Measurements from ENCODE around the gene ERBB4. TPM values are rescaled to one million over a fixed set of nuclear protein-coding genes. Genes with fewer than 3 reads are reported as not detected.

The ERBB4 gene
- total RNA-seq, 1 donor from 2014 or later, result 10.2 TPM

- TF ChIP-seq CTCF (conservative IDR thresholded peaks at IDR 0.05), result no peak
- no peak for DNase-seq (ENCODE audit: low read depth, low spot score)
- no peak overlapping the region for H3K4me3 Mint-ChIP-seq
- H3K36me3 Mint-ChIP-seq (ENCODE audit: low read depth), result no peaks in the 10 kb centered on the region
- H3K4me1 Mint-ChIP-seq, result peaks cover 5% of the 10 kb centered on the region
- H3K9me3 Mint-ChIP-seq, result no peaks in the 10 kb centered on the region
- no peak overlapping the region for H3K27ac Mint-ChIP-seq (ENCODE audit: unreplicated experiment)
- H3K27me3 Mint-ChIP-seq (ENCODE audit: low read depth), result no peaks in the 10 kb centered on the region
Measured at GRCh38 chr2:212327171-212327809, 211.3 kb downstream of the ERBB4 start.

GRCh38 chr2:212318636-212319035 lies 220.0 kb downstream of the ERBB4 start:
- no peak for TF ChIP-seq CTCF (conservative IDR thresholded peaks at IDR 0.05)
- DNase-seq (ENCODE audit: low read depth, low spot score), result no peak
- no peaks in the 10 kb centered on the region for H3K36me3 Mint-ChIP-seq (ENCODE audit: low read depth)
- H3K4me3 Mint-ChIP-seq, result no peak overlapping the region
- no peaks in the 10 kb centered on the region for H3K27me3 Mint-ChIP-seq (ENCODE audit: low read depth)
- H3K4me1 Mint-ChIP-seq, result no peaks in the 10 kb centered on the region
- H3K9me3 Mint-ChIP-seq, result no peaks in the 10 kb centered on the region
- no peak overlapping the region for H3K27ac Mint-ChIP-seq (ENCODE audit: unreplicated experiment)

- Mint-ChIP-seq H3K27me3 (ENCODE audit: low read depth) (no peaks in the 10 kb centered on the region), H3K36me3 (ENCODE audit: low read depth) (no peaks in the 10 kb centered on the region), H3K27ac (ENCODE audit: unreplicated experiment) (no peak overlapping the region), H3K9me3 (no peaks in the 10 kb centered on the region), H3K4me1 (no peaks in the 10 kb centered on the region), H3K4me3 (no peak overlapping the region)
- DNase-seq (ENCODE audit: low read depth, low spot score), result no peak
- TF ChIP-seq CTCF (conservative IDR thresholded peaks at IDR 0.05), result no peak
Measured at GRCh38 chr2:212314680-212315079, 223.9 kb downstream of the ERBB4 start.

GRCh38 chr2:212311807-212312404 lies 226.7 kb downstream of the ERBB4 start:
- no peaks in the 10 kb centered on the region for H3K4me1 Mint-ChIP-seq
- no peaks in the 10 kb centered on the region for H3K36me3 Mint-ChIP-seq (ENCODE audit: low read depth)
- H3K9me3 Mint-ChIP-seq, result no peaks in the 10 kb centered on the region
- no peak overlapping the region for H3K4me3 Mint-ChIP-seq
- H3K27me3 Mint-ChIP-seq (ENCODE audit: low read depth), result no peaks in the 10 kb centered on the region
- H3K27ac Mint-ChIP-seq (ENCODE audit: unreplicated experiment), result no peak overlapping the region
- TF ChIP-seq CTCF (conservative IDR thresholded peaks at IDR 0.05), result no peak
- no peak for DNase-seq (ENCODE audit: low read depth, low spot score)

GRCh38 chr2:212299943-212300342 lies 238.7 kb downstream of the ERBB4 start:
- TF ChIP-seq CTCF (conservative IDR thresholded peaks at IDR 0.05), result no peak

More at GRCh38 chr2:212299943-212300342, 238.7 kb downstream of the ERBB4 start:
- Mint-ChIP-seq H3K27me3 (ENCODE audit: low read depth) (no peaks in the 10 kb centered on the region), H3K4me3 (no peak overlapping the region), H3K4me1 (peaks cover 4% of the 10 kb centered on the region), H3K27ac (ENCODE audit: unreplicated experiment) (peak overlapping the region; percentile 31), H3K36me3 (ENCODE audit: low read depth) (no peaks in the 10 kb centered on the region), H3K9me3 (no peaks in the 10 kb centered on the region)
- DNase-seq (ENCODE audit: low read depth, low spot score), result no peak
